MM.1S (cell line): Measurements from ENCODE around the gene CLEC7A.

ENCODE experiments used
- CTCF ChIP-seq: fragments of 300-600 bp; sonication (generic); IDR thresholded peaks from 2 replicates; pipeline ENCODE4 v1.5.1; 2016; ENCODE audit warnings: antibody characterized with exemption, low read length, mixed read lengths
- EZH2 ChIP-seq: fragments of 300-600 bp; sonication (generic); optimal IDR thresholded peaks from 2 replicates; pipeline ENCODE3; 2017; ENCODE audit warnings: low read depth, mild to moderate bottlenecking, antibody characterized with exemption, low read length, mixed read lengths

GRCh38 chr12:10102322-10102721 is 27.7 kb downstream of the CLEC7A start:
- TF ChIP-seq CTCF (no peak), EZH2 (no peak)
